Eye (tissue), 1 donor: ENCODE data around the gene PPP1R14C.

Experiments used
- DNase-seq: peaks from one replicate; pipeline ENCODE4 v3.0.0-alpha.2; 2015

Gene PPP1R14C

GRCh38 chr6:150273457-150274309, 130.8 kb downstream of the PPP1R14C start:
- DNase-seq = peak; percentile 77

- DNase-seq = no peak
These were observed 132.6 kb downstream of the PPP1R14C start for GRCh38 chr6:150275489-150275888.

DNA sequence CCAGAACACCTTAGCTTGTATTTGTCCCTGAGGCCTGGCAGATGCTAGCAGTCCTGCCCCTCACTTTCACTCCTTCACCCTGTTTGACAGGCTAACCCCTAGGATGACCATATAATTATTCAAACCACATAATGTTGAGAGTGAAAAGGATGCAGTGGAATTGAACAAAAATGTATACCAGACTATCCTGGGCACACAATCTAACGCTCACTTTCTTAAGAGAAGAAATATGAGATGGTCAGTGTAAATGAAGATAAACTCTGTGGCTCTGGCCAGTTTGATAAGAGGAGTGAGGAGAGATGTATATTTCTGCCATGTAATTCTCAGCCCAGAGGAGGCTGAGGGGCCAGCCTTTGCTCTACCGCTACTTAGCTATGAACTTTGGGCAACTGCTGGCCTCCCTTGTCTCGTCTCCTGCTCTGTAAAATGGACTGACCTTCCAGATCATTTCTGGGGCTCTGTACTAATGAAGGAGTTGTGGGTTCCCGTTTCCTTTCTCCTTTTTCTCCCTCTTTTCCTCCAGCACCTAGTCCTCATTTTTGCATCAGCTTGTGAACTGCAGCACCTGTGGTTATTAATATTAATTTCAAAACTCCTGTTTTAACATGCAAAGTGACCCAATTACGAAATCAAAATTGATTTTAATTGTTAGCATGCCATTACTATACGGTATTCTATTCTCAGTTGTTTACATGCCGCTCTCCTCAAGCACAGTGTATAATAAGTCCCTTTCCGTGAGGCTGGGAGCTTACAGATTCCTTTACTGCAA, 133.5 kb downstream of the PPP1R14C start:
- DNase-seq = no peak

GRCh38 chr6:150276937-150277742, 134.3 kb downstream of the PPP1R14C start:
- no peak for DNase-seq

GRCh38 chr6:150279533-150279932, 136.7 kb downstream of the PPP1R14C start:
- DNase-seq = no peak

DNA sequence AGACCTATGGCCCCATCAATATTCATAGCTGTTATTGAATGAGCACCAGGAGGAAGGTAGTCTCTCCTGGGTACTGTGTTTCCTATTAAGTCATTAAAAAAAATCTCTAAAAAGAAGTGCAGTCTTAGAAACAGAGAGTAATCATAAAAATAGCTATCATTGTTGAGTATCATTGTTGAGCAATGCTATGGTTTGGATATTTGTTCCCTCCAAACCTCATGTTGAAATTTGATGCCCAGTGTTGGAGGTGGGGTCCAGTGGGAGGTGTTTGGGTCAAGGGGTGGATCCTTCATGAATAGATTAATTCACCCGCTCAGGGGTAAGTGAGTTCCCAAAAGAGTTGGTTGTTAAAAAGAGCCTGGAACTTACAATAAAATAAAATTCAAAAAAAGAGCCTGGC, 137.9 kb downstream of the PPP1R14C start:
- DNase-seq = no peak

- no peak for DNase-seq
These were observed 138.9 kb downstream of the PPP1R14C start for GRCh38 chr6:150281767-150282166.

- no peak for DNase-seq
These were observed 140.0 kb downstream of the PPP1R14C start for GRCh38 chr6:150282806-150283205.

DNA sequence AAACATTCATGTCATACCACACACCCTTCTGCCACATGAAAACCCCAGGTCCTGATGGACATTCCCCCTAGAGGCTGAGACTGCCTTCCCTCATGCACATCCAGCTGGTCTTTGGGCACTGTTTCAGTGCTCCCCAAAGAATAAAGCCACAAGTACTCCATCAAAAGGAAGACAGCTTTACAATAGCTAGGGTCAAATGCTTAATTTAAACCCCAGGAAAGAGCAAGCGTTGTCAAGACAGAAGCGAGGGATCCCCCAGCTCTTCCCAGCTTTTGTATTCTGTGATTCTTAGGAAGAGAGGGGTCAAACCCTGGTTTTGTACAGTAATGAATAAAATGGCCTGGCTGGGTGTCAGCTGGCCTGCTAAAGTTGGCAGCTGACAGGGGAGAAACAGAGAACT, 143.6 kb downstream of the PPP1R14C start:
- DNase-seq = no peak

- DNase-seq = no peak
These were observed 144.1 kb downstream of the PPP1R14C start for GRCh38 chr6:150286912-150287311.

- DNase-seq = no peak
These were observed 145.6 kb downstream of the PPP1R14C start for GRCh38 chr6:150288456-150288855.

GRCh38 chr6:150289454-150290071, 146.7 kb downstream of the PPP1R14C start:
- DNase-seq = no peak

- no peak for DNase-seq
These were observed 147.6 kb downstream of the PPP1R14C start for GRCh38 chr6:150290429-150290828.

DNA sequence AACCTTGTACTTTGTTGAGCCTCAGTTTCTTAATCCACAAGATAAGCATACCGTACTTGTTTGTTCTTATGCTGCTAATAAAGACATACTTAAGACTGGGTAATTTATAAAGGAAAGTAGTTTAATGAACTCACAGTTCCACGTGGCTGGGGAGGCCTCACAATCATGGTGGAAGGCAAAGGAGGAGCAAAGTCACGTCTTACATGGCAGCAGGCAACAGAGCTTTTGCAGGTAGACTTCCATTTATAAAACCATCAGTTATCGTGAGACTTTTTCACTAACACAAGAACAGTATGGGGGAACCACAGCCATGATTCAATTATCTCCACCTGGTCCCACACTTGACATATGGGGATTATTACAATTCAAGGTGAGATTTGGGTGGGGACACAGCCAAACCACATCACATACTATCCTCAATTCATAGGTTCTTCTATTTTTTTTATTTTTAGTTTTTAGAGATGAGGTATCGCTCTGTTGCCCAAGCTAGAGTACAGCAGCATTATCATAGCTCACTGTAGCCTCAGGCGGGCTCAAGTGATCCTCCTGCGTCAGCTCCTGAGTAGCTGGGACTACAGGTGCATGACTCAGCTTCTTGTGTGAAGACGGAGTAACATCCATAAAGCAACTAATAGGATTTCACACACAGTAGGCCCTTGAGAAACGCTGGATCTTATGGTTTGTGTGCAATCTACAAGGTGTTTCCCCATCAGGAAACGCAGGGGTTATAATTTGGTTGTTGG, 149.3 kb downstream of the PPP1R14C start:
- DNase-seq = no peak

- no peak for DNase-seq
These were observed 150.2 kb downstream of the PPP1R14C start for GRCh38 chr6:150293019-150293418.

- DNase-seq = no peak
These were observed 150.8 kb downstream of the PPP1R14C start for GRCh38 chr6:150293423-150294173.

GRCh38 chr6:150296890-150297289, 154.0 kb downstream of the PPP1R14C start:
- no peak for DNase-seq

- no peak for DNase-seq
These were observed 154.6 kb downstream of the PPP1R14C start for GRCh38 chr6:150297327-150298029.

- DNase-seq = no peak
These were observed 155.2 kb downstream of the PPP1R14C start for GRCh38 chr6:150298030-150298380.

- no peak for DNase-seq
These were observed 155.8 kb downstream of the PPP1R14C start for GRCh38 chr6:150298676-150299075.
